ENCODE data around the gene SDHAF3. TPM values are rescaled to one million over a fixed set of nuclear protein-coding genes. Genes with fewer than 3 reads are reported as not detected.
"Not testable (repeated sequence)": the region's sequence is repeated elsewhere in the genome, so short reads cannot be mapped to it uniquely, and the experiment has no call there.

The SDHAF3 gene
- total RNA-seq, 6 experiments from 2014 or later: 8.5 to 15.5 (median 12.1) TPM

- peak; percentile 45 to 62 (median 58) for TF ChIP-seq CTCF (IDR thresholded peaks at IDR 0.05)
- no peak for TF ChIP-seq POLR2A (IDR thresholded peaks at IDR 0.05)
- Histone ChIP-seq H3K27me3 (no peaks in the 10 kb centered on the region), H3K4me1 (no peaks in the 10 kb centered on the region), H3K9me3 (no peaks in the 10 kb centered on the region), H3K36me3 (no peaks in the 10 kb centered on the region), H3K27ac (no peak overlapping the region), H3K4me3 (no peak overlapping the region)
- ATAC-seq (peak; percentile 40 to 72 (median 52)), DNase-seq (no peak)
- intact Hi-C loops (cut with DNase I): no loop called here
- WGBS (ENCODE audit: insufficient coverage, low coverage, low lambda C conversion rate, missing lambda C conversion rate): 33% methylated on average over 1 of the region's 1 CpG
These were observed 27.6 kb downstream of the SDHAF3 start for GRCh38 chr7:97145068-97145467.

- 100% methylated on average over 1 of the region's 1 CpG for WGBS (ENCODE audit: insufficient coverage, low coverage, low lambda C conversion rate, missing lambda C conversion rate)
- intact Hi-C loops (cut with DNase I): no loop called here
- DNase-seq: no peak
- no peaks in the 10 kb centered on the region for H3K27me3 ChIP-seq
- TF ChIP-seq POLR2A (IDR thresholded peaks at IDR 0.05) (no peak), CTCF (IDR thresholded peaks at IDR 0.05) (no peak)
- H3K27ac ChIP-seq: no peak overlapping the region
- no peak overlapping the region for H3K4me3 ChIP-seq
- ATAC-seq: no peak
- H3K36me3 ChIP-seq: no peaks in the 10 kb centered on the region
- no peaks in the 10 kb centered on the region for H3K9me3 ChIP-seq
- no peaks in the 10 kb centered on the region for H3K4me1 ChIP-seq
These were observed 32.3 kb downstream of the SDHAF3 start for GRCh38 chr7:97149843-97150242.

- Histone ChIP-seq H3K36me3 (no peaks in the 10 kb centered on the region), H3K27ac (no peak overlapping the region), H3K4me1 (peaks cover 0 to 8% (median 3%) of the 10 kb centered on the region in 4 donors), H3K9me3 (no peaks in the 10 kb centered on the region), H3K4me3 (no peak overlapping the region), H3K27me3 (no peaks in the 10 kb centered on the region)
- intact Hi-C loops (cut with DNase I): no loop called here
- DNase-seq (no peak), ATAC-seq (peak; percentile 28 to 74 (median 48))
- 41% methylated on average over 2 of the region's 2 CpGs for WGBS (ENCODE audit: insufficient coverage, low coverage, low lambda C conversion rate, missing lambda C conversion rate)
- TF ChIP-seq CTCF (IDR thresholded peaks at IDR 0.05) (no peak), POLR2A (IDR thresholded peaks at IDR 0.05) (no peak)
These were observed 38.5 kb downstream of the SDHAF3 start for GRCh38 chr7:97155897-97156418.

- ATAC-seq; H3K9me3 ChIP-seq; H3K27me3 ChIP-seq; H3K27ac ChIP-seq; H3K4me1 ChIP-seq; H3K4me3 ChIP-seq; intact Hi-C loops (cut with DNase I); H3K36me3 ChIP-seq; DNase-seq: not testable (repeated sequence)
- WGBS (ENCODE audit: insufficient coverage, low coverage, low lambda C conversion rate, missing lambda C conversion rate): 93% methylated on average over 6 of the region's 26 CpGs
These were observed 42.5 kb downstream of the SDHAF3 start for GRCh38 chr7:97159984-97160383.

GRCh38 chr7:97161609-97162008, 44.1 kb downstream of the SDHAF3 start:
- intact Hi-C loops (cut with DNase I); ATAC-seq; H3K27ac ChIP-seq: not testable (repeated sequence)

GRCh38 chr7:97166308-97166707, 48.8 kb downstream of the SDHAF3 start:
- Histone ChIP-seq H3K27me3 (no peaks in the 10 kb centered on the region), H3K4me1 (no peaks in the 10 kb centered on the region), H3K36me3 (no peaks in the 10 kb centered on the region), H3K4me3 (no peak overlapping the region), H3K9me3 (no peaks in the 10 kb centered on the region), H3K27ac (no peak overlapping the region)
- no peak for ATAC-seq
- intact Hi-C loops (cut with DNase I): no loop called here
- TF ChIP-seq CTCF (IDR thresholded peaks at IDR 0.05) (no peak), POLR2A (IDR thresholded peaks at IDR 0.05) (no peak)
- DNase-seq: no peak
- WGBS (ENCODE audit: insufficient coverage, low coverage, low lambda C conversion rate, missing lambda C conversion rate): 100% methylated on average over 1 of the region's 2 CpGs

More at GRCh38 chr7:97161609-97162008, 44.1 kb downstream of the SDHAF3 start:
- WGBS (ENCODE audit: insufficient coverage, low coverage, low lambda C conversion rate, missing lambda C conversion rate): 100% methylated on average over 1 of the region's 1 CpG
- H3K27me3 ChIP-seq, H3K4me3 ChIP-seq, DNase-seq, H3K36me3 ChIP-seq, H3K4me1 ChIP-seq, H3K9me3 ChIP-seq: not testable (repeated sequence)

Data from right lobe of liver (tissue), 6 donors.